Measurements from ENCODE around the gene RGS21.

GRCh38 chr1:192277635-192278034 is 39.2 kb upstream of the RGS21 start:
- TF ChIP-seq CTCF (IDR thresholded peaks at IDR 0.05) (no peak), POLR2A (IDR thresholded peaks at IDR 0.05) (no peak)
